DOHH2 (cell line): Measurements from ENCODE around the gene AP1G2.

Source experiments
- CTCF ChIP-seq: fragments of 200-600 bp; sonication (generic); IDR thresholded peaks from one replicate; pipeline ENCODE4 v1.5.1; 2014; ENCODE audit warnings: antibody characterized with exemption, mild to moderate bottlenecking, low read depth, low read length; ENCODE audit not compliant: poor library complexity, severe bottlenecking
- EZH2phosphoT487 ChIP-seq: fragments of 200-600 bp; sonication (generic); IDR thresholded peaks from 2 replicates; pipeline ENCODE4 v1.6.1; 2017; ENCODE audit warnings: borderline replicate concordance, mild to moderate bottlenecking, antibody characterized with exemption, low read length, moderate library complexity, mixed read lengths

- no peak for TF ChIP-seq CTCF
- no peak for TF ChIP-seq EZH2phosphoT487
These were observed 19.7 kb downstream of the AP1G2 start for GRCh38 chr14:23547924-23548323.
